Activated CD8-positive, alpha-beta memory T cell treated with anti-CD3 and anti-CD28 coated beads for 1 hour (primary cell): ENCODE data around the gene SRSF7.
"Not testable (repeated sequence)": the region's sequence is repeated elsewhere in the genome, so short reads cannot be mapped to it uniquely, and the experiment has no call there.

Source experiments
- DNase-seq, 2 donors: peaks; one replicate each; pipeline ENCODE4 v3.0.0-alpha.2; 2020; ENCODE audit warnings: low read depth in 1 of 2; ENCODE audit errors: extremely low read depth in 1 of 2

SRSF7 gene

DNA sequence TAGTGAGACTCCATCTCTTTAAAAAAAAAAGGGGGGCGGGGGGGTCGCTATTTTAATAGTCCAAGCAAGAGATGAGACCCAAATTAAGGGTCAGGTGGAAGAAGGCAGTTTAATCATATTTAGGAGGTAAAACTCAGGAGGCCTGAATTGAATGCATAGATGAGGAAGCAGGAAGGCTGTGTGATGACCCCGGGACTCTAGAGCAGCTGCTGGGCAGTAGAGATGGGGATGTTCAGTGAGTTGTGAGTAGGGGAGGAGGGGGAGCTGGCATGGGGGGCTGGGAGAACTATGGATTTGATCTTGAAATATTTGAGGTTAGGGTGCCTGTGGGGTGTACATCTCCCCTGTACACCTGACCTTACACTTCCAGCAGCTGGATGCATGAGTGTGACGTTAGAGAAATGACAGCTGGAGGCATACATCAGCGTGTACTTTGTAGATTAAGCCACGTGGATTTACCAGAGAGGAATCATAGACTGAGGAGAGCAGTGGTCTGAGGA is 44.3 kb downstream of the SRSF7 start:
- no peak for DNase-seq

GRCh38 chr2:38704664-38705063 is 46.5 kb downstream of the SRSF7 start:
- DNase-seq = no peak

GRCh38 chr2:38703336-38703735 is 47.8 kb downstream of the SRSF7 start:
- not testable (repeated sequence) for DNase-seq

- no peak for DNase-seq
These were observed 48.7 kb downstream of the SRSF7 start for GRCh38 chr2:38702413-38702812.

GRCh38 chr2:38701542-38701941 is 49.6 kb downstream of the SRSF7 start:
- DNase-seq = no peak

- DNase-seq = no peak
These were observed 50.2 kb downstream of the SRSF7 start for GRCh38 chr2:38700881-38701458.

GRCh38 chr2:38700113-38700785 is 50.9 kb downstream of the SRSF7 start:
- DNase-seq = no peak

DNA sequence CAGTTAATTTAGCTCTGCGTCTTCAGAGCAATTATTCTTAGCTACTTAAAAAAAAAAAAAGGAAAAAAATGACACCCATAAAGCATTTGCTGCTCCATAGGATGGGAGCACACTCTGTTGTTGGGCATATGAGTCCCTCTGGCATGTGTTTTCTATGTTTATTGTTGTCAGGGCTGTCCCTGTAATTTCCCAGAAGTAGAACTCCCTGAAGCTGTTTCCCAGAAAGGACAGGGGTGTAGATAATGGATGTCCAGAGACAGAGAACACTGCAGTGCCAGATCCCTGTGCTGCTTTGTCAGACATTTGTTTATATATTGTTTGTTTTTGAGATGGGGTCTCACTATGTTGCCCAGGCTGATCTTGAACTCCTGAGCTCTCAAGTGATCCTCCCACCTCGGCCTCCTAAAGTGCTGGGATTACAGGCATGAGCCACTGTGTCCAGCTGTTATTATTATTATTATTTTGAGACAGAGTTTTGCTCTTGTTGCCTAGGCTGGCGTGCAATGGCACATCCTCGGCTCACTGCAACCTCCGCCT is 52.6 kb downstream of the SRSF7 start:
- DNase-seq = no peak

GRCh38 chr2:38697116-38697840 is 53.9 kb downstream of the SRSF7 start:
- DNase-seq = no peak
